Urinary bladder (tissue), 4 donors: ENCODE results near the gene CTU1. TPM values are rescaled to one million over a fixed set of nuclear protein-coding genes. Genes with fewer than 3 reads are reported as not detected.

ENCODE experiments used
- DNase-seq: peaks from one replicate; pipeline ENCODE4 v3.0.0-alpha.2; 2015; ENCODE audit errors: extremely low spot score
- H3K27ac ChIP-seq: one replicate; pipeline ENCODE4 v1.5.1; 2013; ENCODE audit warnings: low read depth, mild to moderate bottlenecking, moderate library complexity
- H3K36me3 ChIP-seq: one replicate; pipeline ENCODE4 v1.6.1; 2013; ENCODE audit warnings: mild to moderate bottlenecking, moderate library complexity; ENCODE audit not compliant: insufficient read depth
- H3K4me1 ChIP-seq: one replicate; pipeline ENCODE4 v1.6.1; 2013; ENCODE audit warnings: mild to moderate bottlenecking, moderate library complexity; ENCODE audit not compliant: insufficient read depth
- H3K4me3 ChIP-seq: one replicate; pipeline ENCODE4 v1.5.1; 2013; ENCODE audit warnings: low read depth, low read length
- WGBS: extraction: QIAGEN DNeasy Blood & Tissue Kit; methylation state at CpG from one replicate; pipeline ENCODE4 v1.1.7; 2013; 5-methylcytosine and 5-hydroxymethylcytosine counted together
- polyA plus RNA-seq: library from polyadenylated mRNA; stranded (reverse); fragments of 200-250 nt; gene quantifications from one replicate; pipeline ENCODE4 v1.2.3, GENCODE V29; 2013
- total RNA-seq: library from RNA; depleted of rRNA; stranded (reverse); fragments of >200 nt; gene quantifications from one replicate; pipeline ENCODE4 v1.2.3, GENCODE V29; 2014
- donor health status: healthy with polysubstance abuse.
- donor health status: healthy.

The CTU1 gene
- total and polyA plus RNA-seq, 2 donors, result 2.8 to 4.9 TPM

DNA sequence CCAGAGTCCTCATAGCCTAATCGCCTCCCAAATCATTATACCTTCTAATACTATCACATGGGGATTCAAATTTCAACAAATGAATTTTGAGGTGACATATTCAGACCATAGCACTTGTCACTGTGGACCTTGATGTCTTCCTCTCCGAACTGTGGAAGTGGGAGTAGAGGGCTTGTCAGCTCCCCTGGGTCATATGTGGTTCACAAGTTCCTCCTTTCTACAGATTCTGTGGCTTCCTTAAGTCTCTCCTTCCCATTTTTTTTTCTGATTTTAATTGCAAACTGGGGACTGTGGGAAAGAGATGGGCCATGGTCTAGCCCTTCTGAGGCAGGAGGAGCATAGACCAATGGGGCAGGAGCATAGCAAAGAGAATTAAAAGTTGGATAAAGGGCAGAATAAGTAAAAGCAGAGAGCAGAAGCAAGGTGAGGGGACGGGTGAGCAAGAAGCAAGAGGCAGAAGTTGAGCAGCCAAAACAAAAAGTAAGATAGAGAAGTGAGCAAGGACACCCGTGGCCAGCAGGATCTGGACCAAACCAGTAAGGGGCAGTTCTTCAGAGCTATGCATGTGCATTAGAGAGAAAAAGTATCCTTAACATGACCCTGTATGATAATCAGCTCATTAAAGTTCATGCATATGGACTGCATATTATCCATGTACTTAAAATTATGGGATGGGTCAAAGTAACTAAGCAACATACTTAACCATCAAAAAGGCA, 31.2 kb upstream of the CTU1 start:
- DNase-seq, result no peak
- no peak overlapping the region for H3K27ac ChIP-seq
- no peak overlapping the region for H3K4me3 ChIP-seq
- H3K36me3 ChIP-seq, result no peaks in the 10 kb centered on the region
- 62% methylated on average over 4 of the region's 4 CpGs for WGBS
- H3K4me1 ChIP-seq, result no peaks in the 10 kb centered on the region

DNA sequence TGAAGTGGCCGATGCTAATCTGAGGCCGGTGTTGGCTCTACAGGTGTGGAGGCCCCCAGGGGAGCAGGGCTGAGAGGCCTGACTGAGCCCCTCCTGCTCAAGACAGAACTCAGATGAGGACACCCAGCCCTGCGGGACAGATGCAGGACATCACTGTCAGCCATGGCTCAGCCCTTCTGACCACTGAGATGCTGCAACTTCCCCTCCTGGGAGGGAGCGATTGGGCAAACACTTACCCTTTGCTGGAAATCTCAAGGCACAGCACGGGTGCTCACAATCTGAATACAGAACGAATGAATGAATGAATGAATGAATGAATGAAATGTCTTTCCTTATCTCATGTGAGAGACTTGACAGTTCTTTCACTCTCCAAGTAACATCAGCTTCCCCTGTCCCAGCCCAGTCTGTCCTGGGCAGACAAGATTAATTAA, 30.4 kb upstream of the CTU1 start:
- WGBS, result 47% methylated on average over 6 of the region's 6 CpGs
- DNase-seq, result no peak
- no peak overlapping the region for H3K4me3 ChIP-seq
- H3K27ac ChIP-seq, result no peak overlapping the region
- no peaks in the 10 kb centered on the region for H3K36me3 ChIP-seq
- H3K4me1 ChIP-seq, result no peaks in the 10 kb centered on the region

- H3K4me3 ChIP-seq, result no peak overlapping the region
- no peaks in the 10 kb centered on the region for H3K36me3 ChIP-seq
- WGBS, result 78% methylated on average over 9 of the region's 9 CpGs
- no peak for DNase-seq
- no peaks in the 10 kb centered on the region for H3K4me1 ChIP-seq
- H3K27ac ChIP-seq, result no peak overlapping the region
These were observed 29.7 kb upstream of the CTU1 start for GRCh38 chr19:51137792-51138425.

- Histone ChIP-seq H3K36me3 (no peaks in the 10 kb centered on the region), H3K27ac (no peak overlapping the region), H3K4me3 (no peak overlapping the region), H3K4me1 (no peaks in the 10 kb centered on the region)
- 65% methylated on average over 12 of the region's 12 CpGs for WGBS
- no peak for DNase-seq
These were observed 28.8 kb upstream of the CTU1 start for GRCh38 chr19:51136851-51137551.

DNA sequence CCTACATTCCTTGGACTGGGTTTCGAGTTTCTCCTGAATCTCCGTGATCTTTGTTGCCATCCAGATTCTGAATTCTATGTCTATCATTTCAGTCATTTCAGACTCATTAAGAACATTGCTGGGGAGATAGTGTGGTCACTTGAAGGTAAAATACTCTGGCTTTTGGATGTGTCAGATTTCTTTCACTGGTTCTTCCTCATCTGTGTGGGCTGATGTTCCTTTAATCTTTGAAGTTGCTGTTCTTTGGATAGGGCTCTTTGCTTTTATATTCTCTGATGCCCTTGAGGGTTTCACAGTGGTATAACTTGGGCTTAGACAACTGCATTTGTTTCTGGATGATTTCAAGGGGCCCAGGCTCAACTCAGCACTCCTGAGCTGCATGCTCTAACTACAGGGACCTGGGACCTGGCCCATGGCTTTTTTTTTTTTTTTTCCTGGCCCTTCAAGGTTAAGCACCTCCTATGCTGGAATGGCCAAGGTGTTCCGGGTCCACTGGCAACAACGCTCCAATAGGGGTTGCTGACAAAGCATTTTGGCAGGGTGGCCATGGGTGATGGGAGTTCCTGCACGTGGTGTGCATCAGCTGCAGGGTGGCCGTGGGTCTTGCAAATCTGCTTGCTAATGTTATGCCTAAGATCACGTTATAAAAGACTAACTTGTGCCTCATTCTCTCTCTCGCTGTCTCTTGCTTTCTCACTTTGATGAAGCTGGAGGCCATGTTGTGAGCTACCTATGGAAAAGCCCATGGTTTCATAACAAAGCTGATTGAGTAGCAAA, 28.0 kb upstream of the CTU1 start:
- no peak overlapping the region for H3K27ac ChIP-seq
- H3K4me1 ChIP-seq, result no peaks in the 10 kb centered on the region
- no peak overlapping the region for H3K4me3 ChIP-seq
- WGBS, result 79% methylated on average over 8 of the region's 8 CpGs
- no peak for DNase-seq
- H3K36me3 ChIP-seq, result no peaks in the 10 kb centered on the region

- Histone ChIP-seq H3K36me3 (no peaks in the 10 kb centered on the region), H3K27ac (no peak overlapping the region), H3K4me1 (no peaks in the 10 kb centered on the region), H3K4me3 (no peak overlapping the region)
- WGBS, result 74% methylated on average over 5 of the region's 5 CpGs
- no peak for DNase-seq
These were observed 26.8 kb upstream of the CTU1 start for GRCh38 chr19:51135004-51135403.

DNA sequence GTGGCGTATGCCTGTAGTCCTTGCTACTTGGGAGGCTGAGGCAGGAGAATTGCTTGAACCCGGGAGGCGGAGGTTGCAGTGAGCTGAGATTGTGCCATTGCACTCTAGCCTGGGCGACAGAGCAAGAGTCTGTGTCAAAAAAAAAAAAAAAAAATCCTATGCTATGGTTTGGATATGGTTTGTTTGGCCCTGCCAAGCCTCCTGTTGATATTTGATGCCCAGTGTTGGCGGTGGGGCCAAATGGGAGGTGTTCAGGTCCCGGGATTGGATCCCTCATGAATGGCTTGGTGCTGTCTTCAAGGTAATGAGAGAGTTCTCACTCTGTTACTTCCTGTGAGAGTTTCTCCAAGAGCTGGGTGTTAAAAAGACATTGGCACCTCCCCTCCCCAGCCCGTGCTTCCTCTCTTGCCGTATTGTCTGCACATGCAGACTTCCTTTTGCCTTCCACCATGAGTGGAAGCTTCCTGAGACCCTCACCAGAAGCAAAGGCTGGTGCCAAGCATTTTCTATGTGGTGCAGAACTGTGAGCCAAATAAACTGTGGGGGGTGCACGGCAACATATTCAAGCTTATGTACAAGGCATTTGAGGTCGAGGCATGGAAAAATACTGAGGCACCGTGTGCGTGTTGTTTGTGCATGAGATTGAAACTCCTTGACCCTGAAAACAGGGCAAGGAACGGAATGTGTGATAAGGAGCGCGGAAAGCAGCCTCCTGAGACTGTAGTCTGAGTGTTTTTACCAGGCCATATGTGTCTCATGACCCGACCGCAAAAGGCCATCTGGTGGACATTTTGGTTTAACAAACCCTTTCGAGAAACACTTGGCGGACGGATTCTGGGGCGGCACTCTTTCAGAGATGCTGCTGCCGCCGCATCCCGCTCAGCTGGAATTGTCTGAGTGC, 23.8 kb upstream of the CTU1 start:
- peak; percentile 4 for DNase-seq
- H3K36me3 ChIP-seq, result no peaks in the 10 kb centered on the region
- no peak overlapping the region for H3K27ac ChIP-seq
- WGBS, result 36% methylated on average over 24 of the region's 24 CpGs
- no peak overlapping the region for H3K4me3 ChIP-seq
- no peaks in the 10 kb centered on the region for H3K4me1 ChIP-seq

GRCh38 chr19:51129716-51130115, 21.5 kb upstream of the CTU1 start:
- WGBS, result 74% methylated on average over 8 of the region's 8 CpGs
- no peaks in the 10 kb centered on the region for H3K4me1 ChIP-seq
- H3K27ac ChIP-seq, result no peak overlapping the region
- no peak for DNase-seq
- H3K4me3 ChIP-seq, result no peak overlapping the region
- H3K36me3 ChIP-seq, result no peaks in the 10 kb centered on the region

DNA sequence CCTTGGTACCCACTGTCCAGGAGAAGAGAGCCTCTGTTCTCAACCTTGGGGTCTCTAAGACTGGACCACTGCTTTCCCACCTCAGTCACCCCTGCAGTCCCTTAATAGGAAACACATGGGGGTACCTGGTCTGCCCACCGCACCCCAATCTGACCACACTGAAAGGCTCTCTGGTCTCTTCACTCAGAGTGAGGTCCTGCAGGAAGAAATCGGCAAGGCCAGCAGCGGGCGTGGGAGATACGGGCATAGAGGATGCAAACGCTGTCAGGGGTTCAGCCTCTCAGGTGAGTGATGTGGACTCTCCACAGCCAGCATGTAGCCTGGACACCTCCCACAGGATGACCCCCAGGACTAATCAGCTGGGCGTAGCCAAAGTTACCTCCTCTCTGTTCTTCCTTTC, 20.0 kb upstream of the CTU1 start:
- WGBS, result 90% methylated on average over 7 of the region's 7 CpGs
- H3K4me3 ChIP-seq, result no peak overlapping the region

GRCh38 chr19:51127755-51128154, 19.5 kb upstream of the CTU1 start:
- no peaks in the 10 kb centered on the region for H3K36me3 ChIP-seq
- no peak for DNase-seq
- WGBS, result 68% methylated on average over 4 of the region's 4 CpGs
- H3K4me1 ChIP-seq, result no peaks in the 10 kb centered on the region
- H3K27ac ChIP-seq, result no peak overlapping the region
- H3K4me3 ChIP-seq, result no peak overlapping the region

More for the DNA sequence above, 20.0 kb upstream of the CTU1 start:
- Histone ChIP-seq H3K27ac (no peak overlapping the region), H3K4me1 (no peaks in the 10 kb centered on the region), H3K36me3 (no peaks in the 10 kb centered on the region)
- DNase-seq, result no peak

DNA sequence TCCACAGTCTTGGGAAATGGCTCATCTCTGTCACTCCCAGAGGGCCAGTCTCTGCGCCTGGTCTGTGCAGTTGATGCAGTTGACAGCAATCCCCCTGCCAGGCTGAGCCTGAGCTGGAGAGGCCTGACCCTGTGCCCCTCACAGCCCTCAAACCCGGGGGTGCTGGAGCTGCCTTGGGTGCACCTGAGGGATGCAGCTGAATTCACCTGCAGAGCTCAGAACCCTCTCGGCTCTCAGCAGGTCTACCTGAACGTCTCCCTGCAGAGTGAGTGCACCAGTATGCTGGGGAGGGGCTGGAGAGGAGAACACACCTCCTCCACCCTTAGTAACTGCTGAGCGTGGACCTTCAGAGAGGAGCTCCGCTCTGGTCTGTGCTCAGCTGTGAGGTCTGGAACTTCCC, 18.8 kb upstream of the CTU1 start:
- WGBS, result 71% methylated on average over 6 of the region's 6 CpGs

GRCh38 chr19:51125421-51126075, 17.3 kb upstream of the CTU1 start:
- Histone ChIP-seq H3K4me3 (no peak overlapping the region), H3K36me3 (no peaks in the 10 kb centered on the region), H3K4me1 (no peaks in the 10 kb centered on the region), H3K27ac (no peak overlapping the region)
- 89% methylated on average over 16 of the region's 16 CpGs for WGBS
- no peak for DNase-seq

More for the DNA sequence above, 18.8 kb upstream of the CTU1 start:
- Histone ChIP-seq H3K4me1 (no peaks in the 10 kb centered on the region), H3K4me3 (no peak overlapping the region), H3K27ac (no peak overlapping the region), H3K36me3 (no peaks in the 10 kb centered on the region)
- DNase-seq, result no peak
